OCI-LY7 (cell line): ENCODE data around the gene KRT80.

ENCODE experiments used
- EZH2phosphoT487 ChIP-seq: fragments of 200-600 bp; sonication (generic); IDR thresholded peaks from 2 replicates; pipeline ENCODE4 v1.6.1; 2018; ENCODE audit warnings: low read depth, borderline replicate concordance, mild to moderate bottlenecking, mixed run types, antibody characterized with exemption, low read length, moderate library complexity, mixed read lengths
- TF ChIP-seq, protein P1 (sequence below): fragments of 200-600 bp; sonication (generic); conservative IDR thresholded peaks from 2 replicates; pipeline ENCODE4 v1.5.1; 2014; ENCODE audit warnings: mild to moderate bottlenecking, antibody characterized with exemption, low read length, moderate library complexity, mixed read lengths

DNA sequence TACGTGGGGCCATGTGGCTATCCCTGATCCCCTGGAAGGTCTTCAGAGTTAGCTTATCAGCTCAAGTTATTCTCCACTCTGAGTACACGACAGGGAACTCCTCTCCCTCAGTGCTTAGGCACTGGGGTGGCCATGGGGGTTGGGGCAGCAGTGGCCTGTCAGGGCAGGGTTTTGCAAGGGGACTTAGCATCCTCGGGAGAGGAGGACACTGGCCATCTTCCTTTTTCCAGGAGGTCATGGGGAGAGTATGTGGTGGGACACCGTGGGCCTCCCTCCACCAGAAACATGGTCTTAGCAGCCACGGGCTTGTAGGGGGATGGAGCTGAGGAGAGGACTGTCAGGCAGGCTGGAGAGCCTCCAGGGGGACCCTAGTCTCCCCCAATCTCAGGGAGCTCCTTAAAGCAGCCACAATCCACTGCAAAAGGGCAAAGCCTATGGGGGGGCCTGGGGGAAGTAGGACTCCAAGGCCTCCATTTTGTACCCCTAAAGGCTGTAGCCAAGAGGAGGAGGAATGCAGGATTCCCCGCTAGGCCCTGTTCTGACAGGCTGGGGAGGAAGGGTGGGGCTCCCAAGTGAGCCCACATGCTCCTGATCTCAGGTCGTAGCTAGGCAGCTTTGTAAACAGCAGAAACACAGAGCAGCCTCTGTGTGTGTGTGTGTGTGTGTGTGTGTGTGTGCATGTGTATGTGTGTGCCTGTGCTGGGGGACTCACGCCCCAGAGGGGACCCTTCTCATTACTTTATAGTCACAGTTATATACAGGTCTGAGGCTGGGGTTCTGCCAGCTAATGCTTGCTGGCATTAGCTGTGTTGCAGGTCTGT, 36.6 kb downstream of the KRT80 start:
- TF ChIP-seq, protein P1, sequence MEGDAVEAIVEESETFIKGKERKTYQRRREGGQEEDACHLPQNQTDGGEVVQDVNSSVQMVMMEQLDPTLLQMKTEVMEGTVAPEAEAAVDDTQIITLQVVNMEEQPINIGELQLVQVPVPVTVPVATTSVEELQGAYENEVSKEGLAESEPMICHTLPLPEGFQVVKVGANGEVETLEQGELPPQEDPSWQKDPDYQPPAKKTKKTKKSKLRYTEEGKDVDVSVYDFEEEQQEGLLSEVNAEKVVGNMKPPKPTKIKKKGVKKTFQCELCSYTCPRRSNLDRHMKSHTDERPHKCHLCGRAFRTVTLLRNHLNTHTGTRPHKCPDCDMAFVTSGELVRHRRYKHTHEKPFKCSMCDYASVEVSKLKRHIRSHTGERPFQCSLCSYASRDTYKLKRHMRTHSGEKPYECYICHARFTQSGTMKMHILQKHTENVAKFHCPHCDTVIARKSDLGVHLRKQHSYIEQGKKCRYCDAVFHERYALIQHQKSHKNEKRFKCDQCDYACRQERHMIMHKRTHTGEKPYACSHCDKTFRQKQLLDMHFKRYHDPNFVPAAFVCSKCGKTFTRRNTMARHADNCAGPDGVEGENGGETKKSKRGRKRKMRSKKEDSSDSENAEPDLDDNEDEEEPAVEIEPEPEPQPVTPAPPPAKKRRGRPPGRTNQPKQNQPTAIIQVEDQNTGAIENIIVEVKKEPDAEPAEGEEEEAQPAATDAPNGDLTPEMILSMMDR, result no peak
- TF ChIP-seq EZH2phosphoT487, result no peak
